Measurements from ENCODE around the gene CACNG5. TPM values are rescaled to one million over a fixed set of nuclear protein-coding genes. Genes with fewer than 3 reads are reported as not detected.

Gene CACNG5
- total RNA-seq, 2 donors from 2014 or later = 1.8 TPM; not detected in 1

- no peak for TF ChIP-seq CTCF (conservative IDR thresholded peaks at IDR 0.05)
- Mint-ChIP-seq H3K4me1 (peaks cover 8% of the 10 kb centered on the region), H3K36me3 (ENCODE audit: low read depth) (no peaks in the 10 kb centered on the region), H3K27ac (no peak overlapping the region), H3K9me3 (peaks cover 7% of the 10 kb centered on the region), H3K27me3 (ENCODE audit: insufficient read depth) (peaks cover 3% of the 10 kb centered on the region), H3K4me3 (no peak overlapping the region)
- DNase-seq = no peak
- Histone ChIP-seq H3K4me3 (ENCODE audit: low read length) (no peak overlapping the region), H3K9me3 (ENCODE audit: control insufficient read depth, low read length) (no peaks in the 10 kb centered on the region), H3K4me1 (ENCODE audit: control insufficient read depth, insufficient read depth, low read length) (no peaks in the 10 kb centered on the region), H3K9ac (ENCODE audit: extremely low read depth, low read length, poor library complexity, severe bottlenecking) (no peak overlapping the region), H3K27ac (ENCODE audit: low read depth, low read length) (peak overlapping the region; percentile 29), H3K27me3 (ENCODE audit: control insufficient read depth, insufficient read depth, low read length, poor library complexity, severe bottlenecking) (no peaks in the 10 kb centered on the region), H3K36me3 (ENCODE audit: control insufficient read depth, insufficient read depth, low read length) (no peaks in the 10 kb centered on the region)
- WGBS, 2 experiments (ENCODE audit: insufficient coverage in 1 of 2, insufficient read length in 1 of 2) = 89 to 90% methylated on average over 7 to 9 of the region's 9 CpGs
These were observed 85.5 kb downstream of the CACNG5 start for GRCh38 chr17:66920435-66920834.

GRCh38 chr17:66920950-66921349 lies 86.0 kb downstream of the CACNG5 start:
- no peaks in the 10 kb centered on the region for H3K36me3 Mint-ChIP-seq (ENCODE audit: low read depth)
- 85 to 93% methylated on average over 3 to 4 of the region's 4 CpGs for WGBS, 2 experiments (ENCODE audit: insufficient coverage in 1 of 2, insufficient read length in 1 of 2)
- DNase-seq = no peak
- Histone ChIP-seq H3K27ac (ENCODE audit: low read depth, low read length) (no peak overlapping the region), H3K9me3 (ENCODE audit: control insufficient read depth, low read length) (no peaks in the 10 kb centered on the region), H3K4me1 (ENCODE audit: control insufficient read depth, insufficient read depth, low read length) (no peaks in the 10 kb centered on the region), H3K9ac (ENCODE audit: extremely low read depth, low read length, poor library complexity, severe bottlenecking) (no peak overlapping the region), H3K27me3 (ENCODE audit: control insufficient read depth, insufficient read depth, low read length, poor library complexity, severe bottlenecking) (no peaks in the 10 kb centered on the region), H3K36me3 (ENCODE audit: control insufficient read depth, insufficient read depth, low read length) (no peaks in the 10 kb centered on the region), H3K4me3 (ENCODE audit: low read length) (no peak overlapping the region)
- H3K9me3 Mint-ChIP-seq = peaks cover 7% of the 10 kb centered on the region
- no peak overlapping the region for H3K4me3 Mint-ChIP-seq
- peaks cover 1% of the 10 kb centered on the region for H3K27me3 Mint-ChIP-seq (ENCODE audit: insufficient read depth)
- TF ChIP-seq CTCF (conservative IDR thresholded peaks at IDR 0.05) = no peak
- H3K4me1 Mint-ChIP-seq = peaks cover 8% of the 10 kb centered on the region
- H3K27ac Mint-ChIP-seq = no peak overlapping the region

GRCh38 chr17:66923886-66924285 lies 89.0 kb downstream of the CACNG5 start:
- peak overlapping the region; percentile 59 for H3K4me3 ChIP-seq (ENCODE audit: low read length)
- 30 to 50% methylated on average over 1 of the region's 1 CpG for WGBS, 2 experiments (ENCODE audit: insufficient coverage in 1 of 2, insufficient read length in 1 of 2)

More at GRCh38 chr17:66923886-66924285, 89.0 kb downstream of the CACNG5 start:
- Histone ChIP-seq H3K27me3 (ENCODE audit: control insufficient read depth, insufficient read depth, low read length, poor library complexity, severe bottlenecking) (no peaks in the 10 kb centered on the region), H3K4me1 (ENCODE audit: control insufficient read depth, insufficient read depth, low read length) (no peaks in the 10 kb centered on the region), H3K9ac (ENCODE audit: extremely low read depth, low read length, poor library complexity, severe bottlenecking) (no peak overlapping the region), H3K9me3 (ENCODE audit: control insufficient read depth, low read length) (no peaks in the 10 kb centered on the region), H3K36me3 (ENCODE audit: control insufficient read depth, insufficient read depth, low read length) (no peaks in the 10 kb centered on the region), H3K27ac (ENCODE audit: low read depth, low read length) (no peak overlapping the region)
- peaks cover 7% of the 10 kb centered on the region for H3K9me3 Mint-ChIP-seq
- H3K36me3 Mint-ChIP-seq (ENCODE audit: low read depth) = no peaks in the 10 kb centered on the region
- no peak for DNase-seq
- TF ChIP-seq CTCF (conservative IDR thresholded peaks at IDR 0.05) = no peak
- H3K4me3 Mint-ChIP-seq = no peak overlapping the region
- peaks cover 7% of the 10 kb centered on the region for H3K27me3 Mint-ChIP-seq (ENCODE audit: insufficient read depth)
- peaks cover 8% of the 10 kb centered on the region for H3K4me1 Mint-ChIP-seq
- H3K27ac Mint-ChIP-seq = no peak overlapping the region
